ENCODE measurements around the gene FAM234A.
"Not testable (repeated sequence)": the region's sequence is repeated elsewhere in the genome, so short reads cannot be mapped to it uniquely, and the experiment has no call there.

FAM234A gene

GRCh38 chr16:265711-266110 lies 31.1 kb downstream of the FAM234A start:
- Mint-ChIP-seq H3K4me1 (ENCODE audit: low read depth) (no peaks in the 10 kb centered on the region), H3K9me3 (no peaks in the 10 kb centered on the region), H3K27me3 (no peaks in the 10 kb centered on the region), H3K27ac (no peak overlapping the region), H3K36me3 (ENCODE audit: low read depth) (peaks cover 7% of the 10 kb centered on the region), H3K4me3 (no peak overlapping the region)

GRCh38 chr16:266258-267164 lies 31.9 kb downstream of the FAM234A start:
- H3K9me3 Mint-ChIP-seq = no peaks in the 10 kb centered on the region
- H3K27ac Mint-ChIP-seq = no peak overlapping the region
- no peaks in the 10 kb centered on the region for H3K27me3 Mint-ChIP-seq
- H3K4me3 Mint-ChIP-seq = no peak overlapping the region
- no peaks in the 10 kb centered on the region for H3K4me1 Mint-ChIP-seq (ENCODE audit: low read depth)
- H3K36me3 Mint-ChIP-seq (ENCODE audit: low read depth) = peaks cover 7% of the 10 kb centered on the region

- not testable (repeated sequence) for H3K27ac Mint-ChIP-seq
These were observed 32.9 kb downstream of the FAM234A start for GRCh38 chr16:267562-267961.

GRCh38 chr16:268141-269053 lies 33.8 kb downstream of the FAM234A start:
- H3K4me1 Mint-ChIP-seq (ENCODE audit: low read depth) = no peaks in the 10 kb centered on the region
- H3K27ac Mint-ChIP-seq = no peak overlapping the region
- no peaks in the 10 kb centered on the region for H3K27me3 Mint-ChIP-seq
- H3K9me3 Mint-ChIP-seq = no peaks in the 10 kb centered on the region
- no peaks in the 10 kb centered on the region for H3K36me3 Mint-ChIP-seq (ENCODE audit: low read depth)
- no peak overlapping the region for H3K4me3 Mint-ChIP-seq

More at GRCh38 chr16:267562-267961, 32.9 kb downstream of the FAM234A start:
- not testable (repeated sequence) for H3K4me1 Mint-ChIP-seq (ENCODE audit: low read depth); H3K4me3 Mint-ChIP-seq; H3K9me3 Mint-ChIP-seq; H3K36me3 Mint-ChIP-seq (ENCODE audit: low read depth); H3K27me3 Mint-ChIP-seq

- H3K4me3 Mint-ChIP-seq = no peak overlapping the region
- H3K27ac Mint-ChIP-seq = no peak overlapping the region
- H3K27me3 Mint-ChIP-seq = no peaks in the 10 kb centered on the region
- H3K4me1 Mint-ChIP-seq (ENCODE audit: low read depth) = no peaks in the 10 kb centered on the region
- no peaks in the 10 kb centered on the region for H3K36me3 Mint-ChIP-seq (ENCODE audit: low read depth)
- H3K9me3 Mint-ChIP-seq = no peaks in the 10 kb centered on the region
These were observed 34.6 kb downstream of the FAM234A start for GRCh38 chr16:269061-269796.

GRCh38 chr16:270381-271255 lies 36.0 kb downstream of the FAM234A start:
- no peak overlapping the region for H3K4me3 Mint-ChIP-seq
- H3K27ac Mint-ChIP-seq = no peak overlapping the region
- no peaks in the 10 kb centered on the region for H3K36me3 Mint-ChIP-seq (ENCODE audit: low read depth)

GRCh38 chr16:272633-273546 lies 38.3 kb downstream of the FAM234A start:
- Mint-ChIP-seq H3K4me1 (ENCODE audit: low read depth) (no peaks in the 10 kb centered on the region), H3K27me3 (peaks cover 14% of the 10 kb centered on the region), H3K9me3 (no peaks in the 10 kb centered on the region), H3K27ac (no peak overlapping the region), H3K4me3 (no peak overlapping the region), H3K36me3 (ENCODE audit: low read depth) (no peaks in the 10 kb centered on the region)

More at GRCh38 chr16:270381-271255, 36.0 kb downstream of the FAM234A start:
- no peaks in the 10 kb centered on the region for H3K27me3 Mint-ChIP-seq
- no peaks in the 10 kb centered on the region for H3K9me3 Mint-ChIP-seq
- no peaks in the 10 kb centered on the region for H3K4me1 Mint-ChIP-seq (ENCODE audit: low read depth)

- peaks cover 14% of the 10 kb centered on the region for H3K27me3 Mint-ChIP-seq
- H3K27ac Mint-ChIP-seq = no peak overlapping the region
These were observed 39.2 kb downstream of the FAM234A start for GRCh38 chr16:273547-274421.

GRCh38 chr16:275041-275641 lies 40.5 kb downstream of the FAM234A start:
- H3K9me3 Mint-ChIP-seq = no peaks in the 10 kb centered on the region
- no peak overlapping the region for H3K27ac Mint-ChIP-seq
- H3K27me3 Mint-ChIP-seq = peaks cover 17% of the 10 kb centered on the region
- no peaks in the 10 kb centered on the region for H3K36me3 Mint-ChIP-seq (ENCODE audit: low read depth)
- H3K4me3 Mint-ChIP-seq = no peak overlapping the region
- H3K4me1 Mint-ChIP-seq (ENCODE audit: low read depth) = peaks cover 7% of the 10 kb centered on the region

More at GRCh38 chr16:273547-274421, 39.2 kb downstream of the FAM234A start:
- no peaks in the 10 kb centered on the region for H3K9me3 Mint-ChIP-seq
- H3K36me3 Mint-ChIP-seq (ENCODE audit: low read depth) = no peaks in the 10 kb centered on the region
- no peak overlapping the region for H3K4me3 Mint-ChIP-seq
- peaks cover 1% of the 10 kb centered on the region for H3K4me1 Mint-ChIP-seq (ENCODE audit: low read depth)

GRCh38 chr16:275786-276232 lies 41.2 kb downstream of the FAM234A start, which contains the start of gene RGS11:
RGS11 (minus strand) TSS chr16:275944; CDS start chr16:275911, 33 bp downstream.
- H3K4me3 Mint-ChIP-seq = no peak within 1 kb of the TSS
- H3K27me3 Mint-ChIP-seq = peaks cover 17% of the 10 kb centered on the region
- H3K27ac Mint-ChIP-seq = no peak within 1 kb of the TSS
- H3K36me3 Mint-ChIP-seq (ENCODE audit: low read depth) = no peaks in the 10 kb centered on the region
- peaks cover 7% of the 10 kb centered on the region for H3K4me1 Mint-ChIP-seq (ENCODE audit: low read depth)
- no peaks in the 10 kb centered on the region for H3K9me3 Mint-ChIP-seq

GRCh38 chr16:276426-277077 lies 41.9 kb downstream of the FAM234A start:
- Mint-ChIP-seq H3K27ac (no peak overlapping the region), H3K9me3 (no peaks in the 10 kb centered on the region), H3K36me3 (ENCODE audit: low read depth) (no peaks in the 10 kb centered on the region), H3K4me3 (peak overlapping the region; percentile 4), H3K27me3 (peaks cover 17% of the 10 kb centered on the region), H3K4me1 (ENCODE audit: low read depth) (peaks cover 7% of the 10 kb centered on the region)

Data from stimulated activated naive CD8-positive, alpha-beta T cell treated with anti-CD3 and anti-CD28 coated beads, Interleukin-15, Interleukin-2, amounts not matched to agents 100 ng/mL and 50 ng/mL, for 24 hours (primary cell).